ENCODE data around the gene BRD7.
"Not testable (repeated sequence)": the region's sequence is repeated elsewhere in the genome, so short reads cannot be mapped to it uniquely, and the experiment has no call there.

Gene BRD7

GRCh38 chr16:50354629-50355456 is 13.9 kb downstream of the BRD7 start:
- H3K27me3 ChIP-seq (ENCODE audit: insufficient read depth, poor library complexity, severe bottlenecking), result no peaks in the 10 kb centered on the region
- H3K27ac ChIP-seq (replicated peaks), result no peak overlapping the region
- H3K4me3 ChIP-seq (replicated peaks; ENCODE audit: insufficient read depth, low read length), result no peak overlapping the region
- no peak for TF ChIP-seq GABPA (IDR thresholded peaks at IDR 0.05; ENCODE audit: low read depth)
- peak; percentile 28 for TF ChIP-seq CTCF (IDR thresholded peaks at IDR 0.05; ENCODE audit: insufficient read depth, low read length)
- no peak for DNase-seq (ENCODE audit: low read depth in 1 of 2, low spot score in 1 of 2)

- Histone ChIP-seq H3K27ac (replicated peaks) (no peak overlapping the region), H3K27me3 (ENCODE audit: insufficient read depth, poor library complexity, severe bottlenecking) (no peaks in the 10 kb centered on the region), H3K4me3 (replicated peaks; ENCODE audit: insufficient read depth, low read length) (no peak overlapping the region)
- no peak for TF ChIP-seq SPI1 (IDR thresholded peaks at IDR 0.05; ENCODE audit: borderline replicate concordance, low read depth)
- no peak for TF ChIP-seq CTCF (IDR thresholded peaks at IDR 0.05; ENCODE audit: insufficient read depth, low read length)
- TF ChIP-seq POLR2AphosphoS5 (IDR thresholded peaks at IDR 0.05; ENCODE audit: low read depth), result no peak
- no peak for TF ChIP-seq GABPA (IDR thresholded peaks at IDR 0.05; ENCODE audit: low read depth)
- TF ChIP-seq REST (IDR thresholded peaks at IDR 0.05; ENCODE audit: insufficient replicate concordance, low read depth), result no peak
- no peak for DNase-seq (ENCODE audit: low read depth in 1 of 2, low spot score in 1 of 2)
Observed at GRCh38 chr16:50354082-50354481, 14.7 kb downstream of the BRD7 start.

GRCh38 chr16:50351952-50352351 is 16.8 kb downstream of the BRD7 start:
- Histone ChIP-seq H3K4me3 (replicated peaks; ENCODE audit: insufficient read depth, low read length) (no peak overlapping the region), H3K27me3 (ENCODE audit: insufficient read depth, poor library complexity, severe bottlenecking) (no peaks in the 10 kb centered on the region), H3K27ac (replicated peaks) (no peak overlapping the region)
- DNase-seq (ENCODE audit: low read depth in 1 of 2, low spot score in 1 of 2), result no peak
- TF ChIP-seq GABPA (IDR thresholded peaks at IDR 0.05; ENCODE audit: low read depth) (no peak), SPI1 (IDR thresholded peaks at IDR 0.05; ENCODE audit: borderline replicate concordance, low read depth) (no peak), CTCF (IDR thresholded peaks at IDR 0.05; ENCODE audit: insufficient read depth, low read length) (no peak), REST (IDR thresholded peaks at IDR 0.05; ENCODE audit: insufficient replicate concordance, low read depth) (no peak)

GRCh38 chr16:50351116-50351515 is 17.7 kb downstream of the BRD7 start:
- DNase-seq (ENCODE audit: low read depth in 1 of 2, low spot score in 1 of 2), result no peak
- TF ChIP-seq REST (IDR thresholded peaks at IDR 0.05; ENCODE audit: insufficient replicate concordance, low read depth) (no peak), GABPA (IDR thresholded peaks at IDR 0.05; ENCODE audit: low read depth) (no peak), CTCF (IDR thresholded peaks at IDR 0.05; ENCODE audit: insufficient read depth, low read length) (no peak)
- no peak overlapping the region for H3K27ac ChIP-seq (replicated peaks)
- no peaks in the 10 kb centered on the region for H3K27me3 ChIP-seq (ENCODE audit: insufficient read depth, poor library complexity, severe bottlenecking)
- no peak overlapping the region for H3K4me3 ChIP-seq (replicated peaks; ENCODE audit: insufficient read depth, low read length)

- H3K27me3 ChIP-seq (ENCODE audit: insufficient read depth, poor library complexity, severe bottlenecking); DNase-seq (ENCODE audit: low read depth in 1 of 2, low spot score in 1 of 2); H3K27ac ChIP-seq (replicated peaks); H3K4me3 ChIP-seq (replicated peaks; ENCODE audit: insufficient read depth, low read length): not testable (repeated sequence)
Observed at GRCh38 chr16:50345210-50345609, 23.6 kb downstream of the BRD7 start.

All from HL-60 (cell line).